AG09309 (cell line): ENCODE data around the gene MCF2L2.

Source experiments
- DNase-seq: peaks from one replicate; pipeline ENCODE4 v3.0.0-alpha.2; 2010; ENCODE audit warnings: low read depth
- H3K4me3 ChIP-seq: 2 replicates; pipeline ENCODE4 v1.5.1; 2011; ENCODE audit warnings: mild to moderate bottlenecking, low read depth, low read length, moderate library complexity; ENCODE audit not compliant: control insufficient read depth
- CTCF ChIP-seq: IDR thresholded peaks from 2 replicates; pipeline ENCODE4 v1.5.1; 2011; ENCODE audit warnings: mild to moderate bottlenecking, low read depth, low read length, inconsistent platforms; ENCODE audit not compliant: insufficient read depth, control insufficient read depth; ENCODE audit errors: missing control alignments

The MCF2L2 gene

GRCh38 chr3:183394150-183394549 is 34.3 kb downstream of the MCF2L2 start:
- no peak for DNase-seq
- TF ChIP-seq CTCF: no peak
- no peak overlapping the region for H3K4me3 ChIP-seq

- H3K4me3 ChIP-seq: no peak overlapping the region
- no peak for TF ChIP-seq CTCF
- DNase-seq: no peak
These were observed 34.8 kb downstream of the MCF2L2 start for GRCh38 chr3:183393625-183394024.

GRCh38 chr3:183392186-183393034 is 36.0 kb downstream of the MCF2L2 start:
- no peak for TF ChIP-seq CTCF
- no peak for DNase-seq
- no peak overlapping the region for H3K4me3 ChIP-seq

- H3K4me3 ChIP-seq: no peak overlapping the region
- TF ChIP-seq CTCF: no peak
- no peak for DNase-seq
These were observed 37.0 kb downstream of the MCF2L2 start for GRCh38 chr3:183391460-183391859.

- no peak for TF ChIP-seq CTCF
- no peak for DNase-seq
- no peak overlapping the region for H3K4me3 ChIP-seq
These were observed 37.6 kb downstream of the MCF2L2 start for GRCh38 chr3:183390844-183391243.

GRCh38 chr3:183388213-183388895 is 40.1 kb downstream of the MCF2L2 start:
- H3K4me3 ChIP-seq: no peak overlapping the region
- no peak for TF ChIP-seq CTCF
- no peak for DNase-seq
